Measurements from ENCODE around the gene ERP44. TPM values are rescaled to one million over a fixed set of nuclear protein-coding genes. Genes with fewer than 3 reads are reported as not detected.

The ERP44 gene
- total and polyA plus RNA-seq, 2 experiments from 2014 or later: 40.6 to 52.1 TPM

DNA sequence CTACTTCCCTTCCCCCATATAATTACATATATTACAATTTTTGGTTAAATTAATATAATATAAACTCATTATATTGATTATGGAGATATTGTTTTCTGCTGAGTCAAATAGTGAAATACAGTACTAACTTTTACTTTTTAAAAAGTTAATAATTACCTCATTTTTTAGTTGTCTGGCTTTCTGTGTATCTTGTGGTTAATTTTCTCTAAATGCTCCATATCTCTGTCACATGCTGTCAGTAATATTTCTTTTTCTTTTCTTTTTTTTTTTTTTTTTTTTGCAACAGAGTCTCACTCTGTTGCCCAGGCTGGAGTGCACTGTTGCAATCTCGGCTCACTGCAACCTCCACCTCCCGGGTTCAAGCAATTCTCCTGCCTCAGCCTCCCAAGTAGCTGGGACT, 169.1 kb downstream of the ERP44 start:
- Histone ChIP-seq H3K79me2 (peaks cover 5% of the 10 kb centered on the region), H3K36me3 (replicated peaks; ENCODE audit: insufficient read depth, low read depth) (no peaks in the 10 kb centered on the region), H3K4me1 (ENCODE audit: insufficient read depth) (no peaks in the 10 kb centered on the region), H3K9me3 (ENCODE audit: low read depth) (peaks cover 12% of the 10 kb centered on the region), H3K27ac (no peak overlapping the region), H3K4me3 (no peak overlapping the region), H3K9me2 (replicated peaks; ENCODE audit: insufficient read depth) (no peaks in the 10 kb centered on the region), H3K4me2 (no peak overlapping the region), H4K20me1 (ENCODE audit: insufficient read depth, poor library complexity, severe bottlenecking) (no peaks in the 10 kb centered on the region), H3K27me3 (no peaks in the 10 kb centered on the region), H2AFZ (no peak overlapping the region)
- no peak for TF ChIP-seq EZH2 (IDR thresholded peaks at IDR 0.05; ENCODE audit: borderline replicate concordance)
- no peak for TF ChIP-seq CTCF (IDR thresholded peaks at IDR 0.05; ENCODE audit: poor library complexity)
- no peak for TF ChIP-seq EZH2phosphoT487 (IDR thresholded peaks at IDR 0.05; ENCODE audit: low read depth, severe bottlenecking, unreplicated experiment)
- 100% methylated on average over 2 of the region's 2 CpGs for WGBS (ENCODE audit: low lambda C conversion rate, missing lambda C conversion rate)
- no peak for DNase-seq (ENCODE audit: low spot score)

Small RNA genes lying within 50 kb of the gene (small RNA-seq; reads per million reads assigned to genes)
- gene RN7SL75P: not detected

Other genes starting within 250 kb of the ERP44 start
- 26.7 and 33.8 TPM in 2 replicates for gene STX17, start 192.3 kb downstream of the ERP44 start, total RNA-seq
- 17.6 and 18.4 TPM in 2 replicates for gene STX17, start 192.3 kb downstream of the ERP44 start, polyA plus RNA-seq
- gene INVS, start 243 bp upstream of the ERP44 start, total RNA-seq: 26.5 and 30.9 TPM in 2 replicates
- 8.7 and 10.1 TPM in 2 replicates for gene INVS, start 243 bp upstream of the ERP44 start, polyA plus RNA-seq

Measured in hepatocyte (in vitro differentiated cells).